GM23248 (cell line): ENCODE data around the gene GLI1.

Source experiments
- EZH2 ChIP-seq: fragments of 200-600 bp; sonication (generic); IDR thresholded peaks from 2 replicates; pipeline ENCODE4 v1.6.1; 2018; ENCODE audit warnings: antibody characterized with exemption, mild to moderate bottlenecking; ENCODE audit not compliant: insufficient read depth, poor library complexity, severe bottlenecking
- EZH2phosphoT487 ChIP-seq: fragments of 200-600 bp; sonication (generic); IDR thresholded peaks from 2 replicates; pipeline ENCODE4 v1.6.1; 2018; ENCODE audit warnings: antibody characterized with exemption, moderate library complexity, mild to moderate bottlenecking, low read depth; ENCODE audit not compliant: insufficient read depth

DNA sequence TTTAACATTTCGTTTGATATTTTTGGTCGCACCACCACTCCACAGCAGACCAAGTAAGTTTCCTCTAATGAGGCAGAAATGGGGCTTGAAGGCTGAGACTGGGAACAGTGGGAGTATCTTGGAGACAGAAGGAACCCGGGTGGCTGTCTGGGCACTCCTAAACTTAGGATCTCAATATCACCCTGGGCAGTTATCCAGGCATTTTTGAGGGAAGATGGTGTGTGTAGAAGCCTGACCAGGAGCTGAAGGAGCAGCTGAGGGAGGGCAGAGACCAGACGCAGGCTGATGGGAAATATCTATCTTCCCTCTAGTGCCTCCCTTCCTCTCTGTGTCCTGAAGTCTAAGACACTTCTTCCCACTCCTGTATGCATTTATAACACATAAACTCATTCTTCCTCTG is 39.0 kb downstream of the GLI1 start:
- no peak for TF ChIP-seq EZH2phosphoT487
- no peak for TF ChIP-seq EZH2
